ENCODE results near the gene SLC49A4.

SLC49A4 gene

GRCh38 chr3:122864498-122864897, 69.6 kb downstream of the SLC49A4 start:
- Histone ChIP-seq H3K4me1 (ENCODE audit: insufficient read depth, low read length) (no peaks in the 10 kb centered on the region), H3K9ac (ENCODE audit: low read depth, low read length) (no peak overlapping the region), H3K27ac (ENCODE audit: low read length) (no peak overlapping the region), H3K9me3 (ENCODE audit: insufficient read depth, low read depth, low read length) (no peaks in the 10 kb centered on the region), H3K36me3 (ENCODE audit: insufficient read depth, low read depth, low read length) (0 out of 2 replicates have a peak, but pooled peaks cover 7% of the 10 kb centered on the region), H3K4me3 (ENCODE audit: low read length) (no peak overlapping the region), H3K27me3 (ENCODE audit: insufficient read depth, low read length) (no peaks in the 10 kb centered on the region)

- Histone ChIP-seq H3K27me3 (ENCODE audit: insufficient read depth, low read length) (no peaks in the 10 kb centered on the region), H3K9ac (ENCODE audit: low read depth, low read length) (no peak overlapping the region), H3K9me3 (ENCODE audit: insufficient read depth, low read depth, low read length) (no peaks in the 10 kb centered on the region), H3K4me1 (ENCODE audit: insufficient read depth, low read length) (no peaks in the 10 kb centered on the region), H3K36me3 (ENCODE audit: insufficient read depth, low read depth, low read length) (0 out of 2 replicates have a peak, but pooled peaks cover 7% of the 10 kb centered on the region), H3K4me3 (ENCODE audit: low read length) (no peak overlapping the region), H3K27ac (ENCODE audit: low read length) (no peak overlapping the region)
Observed at GRCh38 chr3:122868322-122868721, 73.5 kb downstream of the SLC49A4 start.

- H3K9ac ChIP-seq (ENCODE audit: low read depth, low read length), result no peak overlapping the region
Observed at GRCh38 chr3:122873741-122874515, 79.1 kb downstream of the SLC49A4 start.

GRCh38 chr3:122875547-122876127, 80.8 kb downstream of the SLC49A4 start:
- Histone ChIP-seq H3K9ac (ENCODE audit: low read depth, low read length) (no peak overlapping the region), H3K9me3 (ENCODE audit: insufficient read depth, low read depth, low read length) (no peaks in the 10 kb centered on the region), H3K27me3 (ENCODE audit: insufficient read depth, low read length) (no peaks in the 10 kb centered on the region), H3K36me3 (ENCODE audit: insufficient read depth, low read depth, low read length) (0 out of 2 replicates have a peak, but pooled peaks cover 4% of the 10 kb centered on the region), H3K4me3 (ENCODE audit: low read length) (no peak overlapping the region), H3K4me1 (ENCODE audit: insufficient read depth, low read length) (no peaks in the 10 kb centered on the region), H3K27ac (ENCODE audit: low read length) (no peak overlapping the region)

More at GRCh38 chr3:122873741-122874515, 79.1 kb downstream of the SLC49A4 start:
- no peaks in the 10 kb centered on the region for H3K4me1 ChIP-seq (ENCODE audit: insufficient read depth, low read length)
- H3K27me3 ChIP-seq (ENCODE audit: insufficient read depth, low read length), result no peaks in the 10 kb centered on the region
- H3K9me3 ChIP-seq (ENCODE audit: insufficient read depth, low read depth, low read length), result no peaks in the 10 kb centered on the region
- H3K27ac ChIP-seq (ENCODE audit: low read length), result no peak overlapping the region
- H3K4me3 ChIP-seq (ENCODE audit: low read length), result no peak overlapping the region
- no peaks in the 10 kb centered on the region for H3K36me3 ChIP-seq (ENCODE audit: insufficient read depth, low read depth, low read length)

GRCh38 chr3:122880173-122880572, 85.3 kb downstream of the SLC49A4 start:
- Histone ChIP-seq H3K9me3 (ENCODE audit: insufficient read depth, low read depth, low read length) (no peaks in the 10 kb centered on the region), H3K4me3 (ENCODE audit: low read length) (no peak overlapping the region), H3K27me3 (ENCODE audit: insufficient read depth, low read length) (no peaks in the 10 kb centered on the region), H3K4me1 (ENCODE audit: insufficient read depth, low read length) (no peaks in the 10 kb centered on the region), H3K9ac (ENCODE audit: low read depth, low read length) (no peak overlapping the region), H3K36me3 (ENCODE audit: insufficient read depth, low read depth, low read length) (0 out of 2 replicates have a peak, but pooled peaks cover 4% of the 10 kb centered on the region), H3K27ac (ENCODE audit: low read length) (no peak overlapping the region)

- Histone ChIP-seq H3K27ac (ENCODE audit: low read length) (no peak overlapping the region), H3K9me3 (ENCODE audit: insufficient read depth, low read depth, low read length) (no peaks in the 10 kb centered on the region), H3K36me3 (ENCODE audit: insufficient read depth, low read depth, low read length) (0 out of 2 replicates have a peak, but pooled peaks cover 4% of the 10 kb centered on the region), H3K27me3 (ENCODE audit: insufficient read depth, low read length) (no peaks in the 10 kb centered on the region), H3K9ac (ENCODE audit: low read depth, low read length) (no peak overlapping the region), H3K4me1 (ENCODE audit: insufficient read depth, low read length) (no peaks in the 10 kb centered on the region), H3K4me3 (ENCODE audit: low read length) (no peak overlapping the region)
Observed at GRCh38 chr3:122880624-122881023, 85.8 kb downstream of the SLC49A4 start.

GRCh38 chr3:122882361-122882947, 87.6 kb downstream of the SLC49A4 start:
- no peak overlapping the region for H3K4me3 ChIP-seq (ENCODE audit: low read length)
- no peaks in the 10 kb centered on the region for H3K27me3 ChIP-seq (ENCODE audit: insufficient read depth, low read length)
- 0 out of 2 replicates have a peak, but pooled peaks cover 4% of the 10 kb centered on the region for H3K36me3 ChIP-seq (ENCODE audit: insufficient read depth, low read depth, low read length)
- H3K4me1 ChIP-seq (ENCODE audit: insufficient read depth, low read length), result no peaks in the 10 kb centered on the region
- no peaks in the 10 kb centered on the region for H3K9me3 ChIP-seq (ENCODE audit: insufficient read depth, low read depth, low read length)
- no peak overlapping the region for H3K27ac ChIP-seq (ENCODE audit: low read length)
- H3K9ac ChIP-seq (ENCODE audit: low read depth, low read length), result no peak overlapping the region

GRCh38 chr3:122886251-122886650, 91.4 kb downstream of the SLC49A4 start:
- Histone ChIP-seq H3K36me3 (ENCODE audit: insufficient read depth, low read depth, low read length) (no peaks in the 10 kb centered on the region), H3K4me1 (ENCODE audit: insufficient read depth, low read length) (peaks cover 14% of the 10 kb centered on the region), H3K9ac (ENCODE audit: low read depth, low read length) (no peak overlapping the region), H3K9me3 (ENCODE audit: insufficient read depth, low read depth, low read length) (no peaks in the 10 kb centered on the region), H3K27ac (ENCODE audit: low read length) (no peak overlapping the region), H3K27me3 (ENCODE audit: insufficient read depth, low read length) (no peaks in the 10 kb centered on the region), H3K4me3 (ENCODE audit: low read length) (no peak overlapping the region)

- H3K4me3 ChIP-seq (ENCODE audit: low read length), result no peak overlapping the region
- H3K9me3 ChIP-seq (ENCODE audit: insufficient read depth, low read depth, low read length), result no peaks in the 10 kb centered on the region
- H3K27ac ChIP-seq (ENCODE audit: low read length), result no peak overlapping the region
- H3K4me1 ChIP-seq (ENCODE audit: insufficient read depth, low read length), result peaks cover 14% of the 10 kb centered on the region
- H3K9ac ChIP-seq (ENCODE audit: low read depth, low read length), result no peak overlapping the region
- no peaks in the 10 kb centered on the region for H3K36me3 ChIP-seq (ENCODE audit: insufficient read depth, low read depth, low read length)
- no peaks in the 10 kb centered on the region for H3K27me3 ChIP-seq (ENCODE audit: insufficient read depth, low read length)
Observed at GRCh38 chr3:122886946-122887345, 92.1 kb downstream of the SLC49A4 start.

GRCh38 chr3:122890077-122890719, 95.3 kb downstream of the SLC49A4 start:
- H3K36me3 ChIP-seq (ENCODE audit: insufficient read depth, low read depth, low read length), result no peaks in the 10 kb centered on the region
- no peak overlapping the region for H3K27ac ChIP-seq (ENCODE audit: low read length)
- no peak overlapping the region for H3K4me3 ChIP-seq (ENCODE audit: low read length)
- peak overlapping the region; percentile 36; the same call in 1 of the 2 replicates for H3K9ac ChIP-seq (ENCODE audit: low read depth, low read length)
- peaks cover 6% of the 10 kb centered on the region; the same call in 1 of the 2 replicates for H3K27me3 ChIP-seq (ENCODE audit: insufficient read depth, low read length)
- H3K4me1 ChIP-seq (ENCODE audit: insufficient read depth, low read length), result peaks cover 25% of the 10 kb centered on the region
- no peaks in the 10 kb centered on the region for H3K9me3 ChIP-seq (ENCODE audit: insufficient read depth, low read depth, low read length)

- H3K4me1 ChIP-seq (ENCODE audit: insufficient read depth, low read length), result peaks cover 25% of the 10 kb centered on the region
- H3K27me3 ChIP-seq (ENCODE audit: insufficient read depth, low read length), result peaks cover 9% of the 10 kb centered on the region; the same call in 1 of the 2 replicates
- no peaks in the 10 kb centered on the region for H3K36me3 ChIP-seq (ENCODE audit: insufficient read depth, low read depth, low read length)
- no peak overlapping the region for H3K27ac ChIP-seq (ENCODE audit: low read length)
- H3K4me3 ChIP-seq (ENCODE audit: low read length), result no peak overlapping the region
- no peak overlapping the region for H3K9ac ChIP-seq (ENCODE audit: low read depth, low read length)
- no peaks in the 10 kb centered on the region for H3K9me3 ChIP-seq (ENCODE audit: insufficient read depth, low read depth, low read length)
Observed at GRCh38 chr3:122890720-122891220, 95.9 kb downstream of the SLC49A4 start.
